ENCODE data around the gene PASD1. TPM values are rescaled to one million over a fixed set of nuclear protein-coding genes. Genes with fewer than 3 reads are reported as not detected.

The PASD1 gene
- total RNA-seq, 4 donors from 2014 or later = not detected

DNA sequence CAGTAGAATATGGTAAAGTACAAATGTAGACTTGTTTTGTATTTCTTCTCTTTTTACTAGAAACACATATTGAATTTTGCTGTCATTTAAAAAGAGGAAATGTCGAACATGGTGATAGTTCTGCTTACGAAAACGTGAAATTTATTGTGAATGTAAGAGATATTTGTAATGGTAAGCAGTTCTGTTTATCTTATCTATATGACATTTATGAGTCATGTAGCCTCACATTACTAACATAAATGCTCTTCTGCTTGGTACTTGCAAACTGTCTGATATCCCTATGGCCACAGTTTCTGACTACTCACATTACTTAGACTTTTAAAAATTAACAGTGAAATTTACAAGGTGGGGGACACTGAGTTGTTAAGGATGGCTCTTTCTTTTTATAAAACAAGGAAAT lies 57.9 kb downstream of the PASD1 start:
- H3K4me3 ChIP-seq (ENCODE audit: low read depth, poor library complexity, severe bottlenecking) = no peak overlapping the region
- 65 to 79% methylated on average over 3 of the region's 3 CpGs for WGBS, 2 donors
- TF ChIP-seq POLR2A (IDR thresholded peaks at IDR 0.05) = no peak
- TF ChIP-seq, protein P1, sequence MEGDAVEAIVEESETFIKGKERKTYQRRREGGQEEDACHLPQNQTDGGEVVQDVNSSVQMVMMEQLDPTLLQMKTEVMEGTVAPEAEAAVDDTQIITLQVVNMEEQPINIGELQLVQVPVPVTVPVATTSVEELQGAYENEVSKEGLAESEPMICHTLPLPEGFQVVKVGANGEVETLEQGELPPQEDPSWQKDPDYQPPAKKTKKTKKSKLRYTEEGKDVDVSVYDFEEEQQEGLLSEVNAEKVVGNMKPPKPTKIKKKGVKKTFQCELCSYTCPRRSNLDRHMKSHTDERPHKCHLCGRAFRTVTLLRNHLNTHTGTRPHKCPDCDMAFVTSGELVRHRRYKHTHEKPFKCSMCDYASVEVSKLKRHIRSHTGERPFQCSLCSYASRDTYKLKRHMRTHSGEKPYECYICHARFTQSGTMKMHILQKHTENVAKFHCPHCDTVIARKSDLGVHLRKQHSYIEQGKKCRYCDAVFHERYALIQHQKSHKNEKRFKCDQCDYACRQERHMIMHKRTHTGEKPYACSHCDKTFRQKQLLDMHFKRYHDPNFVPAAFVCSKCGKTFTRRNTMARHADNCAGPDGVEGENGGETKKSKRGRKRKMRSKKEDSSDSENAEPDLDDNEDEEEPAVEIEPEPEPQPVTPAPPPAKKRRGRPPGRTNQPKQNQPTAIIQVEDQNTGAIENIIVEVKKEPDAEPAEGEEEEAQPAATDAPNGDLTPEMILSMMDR (IDR thresholded peaks at IDR 0.05) = no peak
- intact Hi-C loops (cut with DNase I; ENCODE audit: low total_unique reads) = no loop called here
- no peak for DNase-seq (ENCODE audit: low spot score in 2 of 2)

GRCh38 chrX:151624677-151625076 lies 61.2 kb downstream of the PASD1 start:
- no peak for DNase-seq (ENCODE audit: low spot score in 2 of 2)

DNA sequence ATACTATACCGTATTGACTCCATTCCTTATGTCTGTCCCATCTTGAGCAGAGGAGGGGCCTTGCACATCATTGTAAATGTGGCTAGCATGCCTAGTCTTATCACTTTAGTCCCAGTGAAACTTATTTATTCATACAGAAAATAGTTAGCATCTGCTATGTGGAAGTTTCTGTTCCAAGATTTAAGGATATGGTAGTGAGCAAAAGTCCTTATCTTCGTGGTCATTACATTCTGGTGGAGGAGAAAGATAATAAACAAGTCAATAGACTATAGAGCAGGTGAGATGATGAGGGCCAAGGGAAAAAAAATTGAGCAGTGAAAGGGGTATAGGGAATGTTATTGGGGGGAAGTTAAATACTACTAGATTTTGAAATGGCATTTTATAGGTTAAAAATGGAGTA lies 68.3 kb downstream of the PASD1 start:
- H3K4me3 ChIP-seq (ENCODE audit: low read depth, poor library complexity, severe bottlenecking) = no peak overlapping the region
- WGBS, 2 donors = 63 to 77% methylated on average over 2 of the region's 2 CpGs
- TF ChIP-seq POLR2A (IDR thresholded peaks at IDR 0.05) = no peak
- TF ChIP-seq, protein P1 (IDR thresholded peaks at IDR 0.05) = no peak
- no peak for DNase-seq (ENCODE audit: low spot score in 2 of 2)
- intact Hi-C loops (cut with DNase I; ENCODE audit: low total_unique reads) = no loop called here

More at GRCh38 chrX:151624677-151625076, 61.2 kb downstream of the PASD1 start:
- no peak overlapping the region for H3K4me3 ChIP-seq (ENCODE audit: low read depth, poor library complexity, severe bottlenecking)
- no peak for TF ChIP-seq POLR2A (IDR thresholded peaks at IDR 0.05)
- TF ChIP-seq, protein P1 (IDR thresholded peaks at IDR 0.05) = no peak
- 38 to 48% methylated on average over 2 of the region's 2 CpGs for WGBS, 2 donors
- intact Hi-C loops (cut with DNase I; ENCODE audit: low total_unique reads) = no loop called here

- no peak for DNase-seq (ENCODE audit: low spot score in 2 of 2)
- WGBS, 2 donors = 63 to 70% methylated on average over 2 to 4 of the region's 4 CpGs
- TF ChIP-seq, protein P1 (IDR thresholded peaks at IDR 0.05) = no peak
- intact Hi-C loops (cut with DNase I; ENCODE audit: low total_unique reads) = no loop called here
- H3K4me3 ChIP-seq (ENCODE audit: low read depth, poor library complexity, severe bottlenecking) = no peak overlapping the region
These were observed 69.7 kb downstream of the PASD1 start for GRCh38 chrX:151633157-151633556.

DNA sequence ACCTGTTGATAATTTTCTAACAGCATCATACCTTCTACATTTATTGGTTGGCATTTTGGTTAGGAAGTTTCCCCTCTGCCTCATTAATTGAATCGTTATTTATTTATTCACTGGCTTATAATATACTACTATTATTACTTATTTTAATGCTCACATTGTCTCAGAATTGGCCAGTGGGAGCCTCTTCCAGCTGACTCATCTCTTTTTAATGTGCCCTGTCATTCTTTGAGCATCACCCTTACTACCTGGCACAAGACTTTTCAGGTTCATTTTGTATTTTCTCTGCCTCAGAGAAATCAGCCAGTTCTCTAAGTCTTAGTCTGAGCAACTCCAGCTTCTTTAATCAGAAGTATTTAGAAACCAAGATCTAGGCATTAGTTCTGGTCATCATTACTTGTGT lies 71.5 kb downstream of the PASD1 start:
- no peak for DNase-seq (ENCODE audit: low spot score in 2 of 2)
- no peak overlapping the region for H3K4me3 ChIP-seq (ENCODE audit: low read depth, poor library complexity, severe bottlenecking)
- TF ChIP-seq POLR2A (IDR thresholded peaks at IDR 0.05) = no peak
- TF ChIP-seq, protein P1 (IDR thresholded peaks at IDR 0.05) = no peak
- 69 to 79% methylated on average over 1 of the region's 1 CpG for WGBS, 2 donors
- intact Hi-C loops (cut with DNase I; ENCODE audit: low total_unique reads) = no loop called here

GRCh38 chrX:151641564-151641963 lies 78.1 kb downstream of the PASD1 start:
- TF ChIP-seq, protein P1 (IDR thresholded peaks at IDR 0.05) = no peak
- no peak for TF ChIP-seq POLR2A (IDR thresholded peaks at IDR 0.05)
- no peak for DNase-seq (ENCODE audit: low spot score in 2 of 2)
- intact Hi-C loops (cut with DNase I; ENCODE audit: low total_unique reads) = no loop called here
- H3K4me3 ChIP-seq (ENCODE audit: low read depth, poor library complexity, severe bottlenecking) = no peak overlapping the region
- 78 to 81% methylated on average over 11 of the region's 11 CpGs for WGBS, 2 donors
